K562 (cell line): ENCODE results near the gene ZC3H11A. TPM values are rescaled to one million over a fixed set of nuclear protein-coding genes. Genes with fewer than 3 reads are reported as not detected.
A peak's percentile ranks its signal among the peaks of the same experiment; 100 is the strongest.

Experiments used
- ASH1L ChIP-seq: fragments of 450-650 bp; IDR thresholded peaks from 2 replicates; pipeline ENCODE4 v1.6.1; 2018; ENCODE audit warnings: borderline replicate concordance, mild to moderate bottlenecking, low read depth; ENCODE audit not compliant: partially characterized antibody
- FOXA3 ChIP-seq, 2 experiments: fragments of 450-650 bp in 1 of 2; sonication (generic) in 1 of 2; formaldehyde crosslinking; IDR thresholded peaks in 1 of 2; conservative IDR thresholded peaks in 1 of 2; 2 replicates each; pipeline versions ENCODE4 v1.4.0 to v1.8.0; 2020 to 2022; ENCODE audit warnings: mild to moderate bottlenecking in 2 of 2, missing genetic modification reagents in 1 of 2
- JUN ChIP-seq, 2 experiments: sonication (generic) in 1 of 2; formaldehyde crosslinking in 1 of 2; IDR thresholded peaks; 2 replicates each; pipeline versions ENCODE4 v1.6.1 to v1.8.0; 2012 to 2022; ENCODE audit warnings: borderline replicate concordance in 2 of 2, mild to moderate bottlenecking in 2 of 2, improper control_type of control experiment in 1 of 2, low read depth in 1 of 2, low read length in 1 of 2, missing genetic modification reagents in 1 of 2
- JUND ChIP-seq, 2 experiments: IDR thresholded peaks; 2 replicates in 1 of 2; 3 replicates in 1 of 2; pipeline ENCODE4 v1.6.1; 2011; ENCODE audit warnings: borderline replicate concordance in 2 of 2, low read depth in 2 of 2, low read length in 2 of 2, improper control_type of control experiment in 1 of 2, missing biosample characterization in 1 of 2, missing genetic modification characterization in 1 of 2, missing genetic modification reagents in 1 of 2
- KAT7 ChIP-seq: sonication (generic); formaldehyde crosslinking; IDR thresholded peaks from 2 replicates; pipeline ENCODE4 v1.8.0; 2022; ENCODE audit warnings: missing genetic modification reagents, mild to moderate bottlenecking, borderline replicate concordance
- NFE2 ChIP-seq: IDR thresholded peaks from 2 replicates; pipeline ENCODE4 v1.6.1; 2014; ENCODE audit warnings: antibody characterized with exemption, low read depth
- NR4A1 ChIP-seq, 2 experiments: fragments of 250-450 bp in 1 of 2; fragments of 450-650 bp in 1 of 2; sonication (Bioruptor Pico) in 1 of 2; IDR thresholded peaks; 2 replicates each; pipeline versions ENCODE4 v1.4.0 to v1.6.1; 2016 to 2020; ENCODE audit warnings: mild to moderate bottlenecking in 2 of 2, missing compliant biosample characterization in 1 of 2, missing genetic modification characterization in 1 of 2, moderate library complexity in 1 of 2
- PTRF ChIP-seq: fragments of 450-650 bp; IDR thresholded peaks from 2 replicates; pipeline ENCODE4 v1.6.1; 2016; ENCODE audit warnings: mild to moderate bottlenecking, missing genetic modification characterization, missing compliant biosample characterization
- PURB ChIP-seq: sonication (generic); formaldehyde crosslinking; IDR thresholded peaks from 2 replicates; pipeline ENCODE4 v1.9.0; 2021; ENCODE audit warnings: low read depth, mild to moderate bottlenecking, missing genetic modification reagents
- SIN3A ChIP-seq, 2 experiments: fragments of 150-350 bp in 1 of 2; IDR thresholded peaks; 2 replicates each; pipeline ENCODE4 v1.6.1; 2011 to 2016; ENCODE audit warnings: borderline replicate concordance in 2 of 2, low read depth in 2 of 2, low read length in 2 of 2, mild to moderate bottlenecking in 2 of 2, moderate library complexity in 2 of 2; ENCODE audit not compliant: control insufficient read depth in 1 of 2
- SMARCA4 ChIP-seq: fragments of 450-650 bp; IDR thresholded peaks from 2 replicates; pipeline ENCODE4 v1.6.1; 2016
- SREBF1 ChIP-seq: fragments of 150-350 bp; IDR thresholded peaks from 2 replicates; pipeline ENCODE4 v1.6.1; 2014; ENCODE audit warnings: antibody characterized with exemption, low read depth, low read length, borderline replicate concordance
- TAL1 ChIP-seq: fragments of 450-650 bp; IDR thresholded peaks from 2 replicates; pipeline ENCODE4 v1.6.1; 2016; ENCODE audit warnings: mild to moderate bottlenecking
- TARDBP ChIP-seq: fragments of 450-650 bp; IDR thresholded peaks from 2 replicates; pipeline ENCODE4 v1.6.1; 2016
- TGIF2 ChIP-seq: sonication (generic); formaldehyde crosslinking; IDR thresholded peaks from 2 replicates; pipeline ENCODE4 v1.8.1; 2022; ENCODE audit warnings: mild to moderate bottlenecking, missing genetic modification reagents, moderate library complexity
- ZNF174 ChIP-seq: fragments of 250-450 bp; sonication (Bioruptor Pico); IDR thresholded peaks from 2 replicates; pipeline ENCODE4 v1.4.0; 2020; ENCODE audit warnings: mild to moderate bottlenecking
- ZNF24 ChIP-seq: fragments of 450-650 bp; IDR thresholded peaks from 2 replicates; pipeline ENCODE4 v1.6.1; 2016
- ZNF316 ChIP-seq: fragments of 450-650 bp; IDR thresholded peaks from 2 replicates; pipeline ENCODE4 v1.6.1; 2016
- ZNF764 ChIP-seq: fragments of 250-450 bp; sonication (Bioruptor Pico); IDR thresholded peaks from 2 replicates; pipeline ENCODE4 v1.4.0; 2020; ENCODE audit warnings: low read depth, mild to moderate bottlenecking, moderate library complexity
- polyA plus RNA-seq, 8 experiments: library from polyadenylated mRNA; depleted of rRNA in 4 of 8; stranded (reverse) in 5 of 8; unstranded in 3 of 8; fragments of >200 nt; fragmentation: Nextera tagmentation in 2 of 8; fragmentation: Illumina TruSeq in 1 of 8; extraction: Ambion mirVana in 2 of 8; extraction: Trizol in 1 of 8; gene quantifications; 2 replicates each; pipeline versions ENCODE4 v1.2.1 to v1.2.3, GENCODE V29; 2011 to 2014; ENCODE audit warnings: inconsistent platforms in 1 of 8, missing spikeins in 1 of 8
- total RNA-seq, 7 experiments: library from RNA; depleted of rRNA in 6 of 7; stranded (reverse); fragments of >200 nt in 6 of 7; fragmentation: Illumina TruSeq in 2 of 7; extraction: Trizol in 2 of 7; gene quantifications; 2 replicates each; pipeline versions ENCODE4 v1.2.1 to v1.2.3, GENCODE V29; 2011 to 2021; ENCODE audit warnings: low replicate concordance in 1 of 7
- TF ChIP-seq, protein P1 (sequence below): sonication (generic); formaldehyde crosslinking; IDR thresholded peaks from 2 replicates; pipeline ENCODE4 v1.8.0; 2022; ENCODE audit warnings: mild to moderate bottlenecking, missing genetic modification reagents
- TF ChIP-seq, protein P2 (sequence below): fragments of 250-450 bp; sonication (Bioruptor Pico); IDR thresholded peaks from 2 replicates; pipeline ENCODE4 v1.5.0; 2021
- TF ChIP-seq, protein P3 (sequence below): fragments of 200-800 bp; sonication (Bioruptor generic); IDR thresholded peaks from 2 replicates; pipeline ENCODE4 v1.6.1; 2017; ENCODE audit warnings: missing genetic modification characterization, missing compliant biosample characterization

Gene ZC3H11A
- total and polyA plus RNA-seq, 9 of the 15 experiments (the other 6 are each of a cell fraction or from before 2014, with no cell fraction given): 34.2 to 137 (median 102) TPM

DNA sequence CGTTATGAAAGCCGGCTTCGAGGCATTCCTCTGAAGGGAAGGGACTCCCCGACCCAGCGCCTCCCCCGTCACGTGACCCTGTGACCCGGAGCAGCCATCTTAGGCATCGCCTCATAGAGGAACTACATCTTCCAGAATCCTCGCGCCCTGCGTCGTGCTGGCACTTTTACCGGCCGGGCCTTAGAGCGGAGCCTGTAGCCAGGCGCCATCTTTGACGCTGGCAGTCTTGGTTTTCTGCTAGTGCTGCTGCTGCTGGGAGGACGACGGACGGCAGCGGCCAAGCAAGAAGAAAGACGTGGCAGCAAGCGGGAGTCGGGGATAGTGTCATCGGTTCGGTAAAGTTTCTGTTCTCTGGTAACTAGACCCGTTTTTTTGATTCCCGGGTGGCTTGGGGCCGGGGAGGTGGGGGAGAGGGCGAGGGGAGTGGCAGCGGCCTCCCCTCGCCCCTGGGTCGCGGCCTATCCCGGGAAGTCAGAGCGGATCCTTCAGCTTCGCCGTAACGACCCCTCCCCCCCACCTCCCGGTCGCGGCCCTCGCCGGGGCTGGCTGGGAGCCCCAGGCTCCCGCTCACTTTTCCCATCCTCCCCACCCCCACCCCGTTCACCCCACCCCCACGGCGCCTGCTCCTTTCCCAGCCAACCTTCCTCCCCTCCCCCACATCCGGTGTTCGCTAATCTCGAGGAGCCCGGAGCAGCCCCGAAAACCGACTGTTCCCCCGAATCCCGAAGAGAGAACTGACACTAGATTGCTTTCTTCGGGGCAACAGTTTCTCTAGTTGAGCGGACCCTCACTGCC is at the start of gene ZC3H11A, which contains the start of gene ZBED6 (continued):
- no peak for TF ChIP-seq ASH1L
- TF ChIP-seq JUND (IDR thresholded peaks at IDR 0.05; ENCODE audit: borderline replicate concordance, low read depth, low read length): peak; percentile 69
- TF ChIP-seq JUND (tag; IDR thresholded peaks at IDR 0.05; ENCODE audit: borderline replicate concordance, low read depth, low read length): peak; percentile 66; the same call in 1 of the 3 replicates
- peak; percentile 19; the same call in 1 of the 2 replicates for TF ChIP-seq KAT7
- no peak for TF ChIP-seq ZNF24
- TF ChIP-seq, protein P1, sequence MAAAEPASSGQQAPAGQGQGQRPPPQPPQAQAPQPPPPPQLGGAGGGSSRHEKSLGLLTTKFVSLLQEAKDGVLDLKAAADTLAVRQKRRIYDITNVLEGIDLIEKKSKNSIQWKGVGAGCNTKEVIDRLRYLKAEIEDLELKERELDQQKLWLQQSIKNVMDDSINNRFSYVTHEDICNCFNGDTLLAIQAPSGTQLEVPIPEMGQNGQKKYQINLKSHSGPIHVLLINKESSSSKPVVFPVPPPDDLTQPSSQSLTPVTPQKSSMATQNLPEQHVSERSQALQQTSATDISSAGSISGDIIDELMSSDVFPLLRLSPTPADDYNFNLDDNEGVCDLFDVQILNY (CRISPR knock-in tag): no peak
- TF ChIP-seq ZNF316: no peak
- 0 out of 2 replicates have a peak, but pooled peaks have one; percentile 34 for TF ChIP-seq NFE2
- TF ChIP-seq, protein P2, sequence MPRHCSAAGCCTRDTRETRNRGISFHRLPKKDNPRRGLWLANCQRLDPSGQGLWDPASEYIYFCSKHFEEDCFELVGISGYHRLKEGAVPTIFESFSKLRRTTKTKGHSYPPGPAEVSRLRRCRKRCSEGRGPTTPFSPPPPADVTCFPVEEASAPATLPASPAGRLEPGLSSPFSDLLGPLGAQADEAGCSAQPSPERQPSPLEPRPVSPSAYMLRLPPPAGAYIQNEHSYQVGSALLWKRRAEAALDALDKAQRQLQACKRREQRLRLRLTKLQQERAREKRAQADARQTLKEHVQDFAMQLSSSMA (CRISPR knock-in tag): no peak
- no peak for TF ChIP-seq ZNF174 (CRISPR knock-in tag)
- no peak for TF ChIP-seq TGIF2 (CRISPR knock-in tag)
- TF ChIP-seq, protein P3, sequence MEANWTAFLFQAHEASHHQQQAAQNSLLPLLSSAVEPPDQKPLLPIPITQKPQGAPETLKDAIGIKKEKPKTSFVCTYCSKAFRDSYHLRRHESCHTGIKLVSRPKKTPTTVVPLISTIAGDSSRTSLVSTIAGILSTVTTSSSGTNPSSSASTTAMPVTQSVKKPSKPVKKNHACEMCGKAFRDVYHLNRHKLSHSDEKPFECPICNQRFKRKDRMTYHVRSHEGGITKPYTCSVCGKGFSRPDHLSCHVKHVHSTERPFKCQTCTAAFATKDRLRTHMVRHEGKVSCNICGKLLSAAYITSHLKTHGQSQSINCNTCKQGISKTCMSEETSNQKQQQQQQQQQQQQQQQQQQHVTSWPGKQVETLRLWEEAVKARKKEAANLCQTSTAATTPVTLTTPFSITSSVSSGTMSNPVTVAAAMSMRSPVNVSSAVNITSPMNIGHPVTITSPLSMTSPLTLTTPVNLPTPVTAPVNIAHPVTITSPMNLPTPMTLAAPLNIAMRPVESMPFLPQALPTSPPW: peak; percentile 85
- no peak; the same call in 1 of the 2 replicates for TF ChIP-seq SREBF1
- no peak for TF ChIP-seq TAL1
- 0 out of 4 replicates have a peak, but pooled peaks of 1 of the 2 experiments have one; percentile 46 for TF ChIP-seq SIN3A (IDR thresholded peaks at IDR 0.05; ENCODE audit: borderline replicate concordance in 2 of 2, control insufficient read depth in 1 of 2, low read depth in 2 of 2, low read length in 2 of 2)
- TF ChIP-seq SMARCA4: peak; percentile 49; the same call in 1 of the 2 replicates
- TF ChIP-seq FOXA3 (CRISPR knock-in tag; conservative IDR thresholded peaks at IDR 0.05 in 1 of 2, IDR thresholded peaks at IDR 0.05 in 1 of 2): no peak
- no peak for TF ChIP-seq PTRF (tag)
- TF ChIP-seq TARDBP: no peak
- peak; percentile 87; the same call in 1 of the 2 replicates for TF ChIP-seq JUN (IDR thresholded peaks at IDR 0.05; ENCODE audit: borderline replicate concordance, low read depth, low read length)
- no peak for TF ChIP-seq JUN (CRISPR knock-in tag; IDR thresholded peaks at IDR 0.05; ENCODE audit: borderline replicate concordance)
- no peak for TF ChIP-seq ZNF764 (CRISPR knock-in tag)
- TF ChIP-seq PURB (CRISPR knock-in tag): no peak
- TF ChIP-seq NR4A1 (CRISPR knock-in tag; IDR thresholded peaks at IDR 0.05): no peak
- TF ChIP-seq NR4A1 (tag; IDR thresholded peaks at IDR 0.05): 0 out of 2 replicates have a peak, but pooled peaks have one; percentile 75
